Measurements from ENCODE around the gene MTMR12. TPM values are rescaled to one million over a fixed set of nuclear protein-coding genes. Genes with fewer than 3 reads are reported as not detected.
"Not testable (repeated sequence)": the region's sequence is repeated elsewhere in the genome, so short reads cannot be mapped to it uniquely, and the experiment has no call there.

MTMR12 gene
- total RNA-seq, 5 donors from 2014 or later (not counting 1 experiment from before 2014, with no cell fraction given), result 19.3 to 22.2 (median 20.0) TPM

DNA sequence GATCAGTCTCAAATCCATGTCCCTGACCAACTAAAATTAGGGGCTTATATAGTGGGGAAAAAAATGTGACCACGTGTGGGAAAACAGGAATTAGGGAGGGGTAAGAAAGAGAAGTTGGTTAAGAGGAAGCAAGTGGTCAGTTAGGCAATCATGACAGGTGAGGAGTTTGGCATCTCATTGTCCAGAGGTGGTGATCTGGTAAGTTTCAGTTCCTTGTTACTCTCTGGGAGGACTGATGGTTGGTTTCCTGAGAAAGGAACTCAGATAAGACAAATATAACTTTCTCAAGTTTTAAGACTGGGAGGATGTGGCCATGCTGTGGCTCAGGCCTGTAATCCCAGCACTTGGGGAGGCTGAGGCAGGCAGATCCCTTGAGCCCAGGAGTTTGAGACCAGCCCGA is 9.0 kb upstream of the MTMR12 start:
- CTCF ChIA-PET, H3K27ac Mint-ChIP-seq: not testable (repeated sequence)

DNA sequence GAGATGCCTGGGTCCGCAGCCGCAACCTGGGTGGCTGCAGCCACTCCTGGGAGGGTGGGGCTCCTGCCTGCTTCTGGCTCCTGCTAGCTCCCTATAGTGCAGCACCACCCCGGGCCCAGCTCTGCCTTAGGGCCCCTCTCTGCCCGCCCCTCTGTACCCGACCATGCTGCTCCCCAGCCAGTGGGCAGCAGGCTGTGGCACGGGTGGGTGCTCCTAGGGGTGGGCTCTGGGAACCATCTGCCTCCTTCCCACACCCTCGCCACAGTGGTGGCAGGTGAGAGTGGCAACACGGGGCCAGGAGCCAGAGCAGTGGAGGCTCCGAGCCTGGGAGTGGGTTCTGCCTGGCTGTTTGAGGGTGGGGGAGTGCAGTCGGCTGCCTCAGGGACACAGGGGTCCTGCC is 7.8 kb upstream of the MTMR12 start:
- no peaks in the 10 kb centered on the region for H3K9me3 ChIP-seq
- DNase-seq (no peak), ATAC-seq (replicated peaks in 1 of 4) (no peak)
- H3K4me3 ChIP-seq (ENCODE audit: control insufficient read depth in 1 of 2, extremely low read depth in 1 of 2, low read length in 1 of 2), result no peak overlapping the region
- H3K36me3 ChIP-seq (ENCODE audit: control insufficient read depth in 2 of 2, extremely low read depth in 1 of 2, insufficient read depth in 1 of 2, low read length in 1 of 2), result no peaks in the 10 kb centered on the region
- WGBS (ENCODE audit: insufficient coverage), result 87% methylated on average over 5 of the region's 10 CpGs
- H3K27ac ChIP-seq (ENCODE audit: low read length), result no peak overlapping the region
- Mint-ChIP-seq H3K27ac (no peak overlapping the region), H3K4me3 (no peak overlapping the region), H3K27me3 (no peaks in the 10 kb centered on the region), H3K9me3 (peaks cover 0 to 5% (median 5%) of the 10 kb centered on the region in 3 donors), H3K4me1 (no peaks in the 10 kb centered on the region), H3K36me3 (peaks cover 5% of the 10 kb centered on the region)
- H3K4me1 ChIP-seq (ENCODE audit: control insufficient read depth in 1 of 2, extremely low read depth in 1 of 2, insufficient read depth in 2 of 2, low read length in 2 of 2), result no peaks in the 10 kb centered on the region
- peaks cover 0 to 2% of the 10 kb centered on the region in 2 experiments for H3K27me3 ChIP-seq (replicated peaks in 1 of 2; ENCODE audit: control insufficient read depth in 2 of 2, extremely low read depth in 1 of 2, insufficient read depth in 2 of 2, low read length in 1 of 2)
- CTCF ChIA-PET, result no interaction called here
- POLR2A ChIA-PET, result no interaction called here

More for the DNA sequence above, 9.0 kb upstream of the MTMR12 start:
- POLR2A ChIA-PET; H3K4me3 ChIP-seq (ENCODE audit: control insufficient read depth in 1 of 2, extremely low read depth in 1 of 2, low read length in 1 of 2); H3K4me3 Mint-ChIP-seq; H3K27me3 Mint-ChIP-seq; H3K36me3 ChIP-seq (ENCODE audit: control insufficient read depth in 2 of 2, extremely low read depth in 1 of 2, insufficient read depth in 1 of 2, low read length in 1 of 2); H3K27me3 ChIP-seq (replicated peaks in 1 of 2; ENCODE audit: control insufficient read depth in 2 of 2, extremely low read depth in 1 of 2, insufficient read depth in 2 of 2, low read length in 1 of 2); H3K9me3 ChIP-seq; H3K36me3 Mint-ChIP-seq; H3K4me1 Mint-ChIP-seq; H3K4me1 ChIP-seq (ENCODE audit: control insufficient read depth in 1 of 2, extremely low read depth in 1 of 2, insufficient read depth in 2 of 2, low read length in 2 of 2); H3K9me3 Mint-ChIP-seq; ATAC-seq (replicated peaks in 1 of 4); H3K27ac ChIP-seq (ENCODE audit: low read length); DNase-seq: not testable (repeated sequence)
- 60% methylated on average over 1 of the region's 2 CpGs for WGBS (ENCODE audit: insufficient coverage)

DNA sequence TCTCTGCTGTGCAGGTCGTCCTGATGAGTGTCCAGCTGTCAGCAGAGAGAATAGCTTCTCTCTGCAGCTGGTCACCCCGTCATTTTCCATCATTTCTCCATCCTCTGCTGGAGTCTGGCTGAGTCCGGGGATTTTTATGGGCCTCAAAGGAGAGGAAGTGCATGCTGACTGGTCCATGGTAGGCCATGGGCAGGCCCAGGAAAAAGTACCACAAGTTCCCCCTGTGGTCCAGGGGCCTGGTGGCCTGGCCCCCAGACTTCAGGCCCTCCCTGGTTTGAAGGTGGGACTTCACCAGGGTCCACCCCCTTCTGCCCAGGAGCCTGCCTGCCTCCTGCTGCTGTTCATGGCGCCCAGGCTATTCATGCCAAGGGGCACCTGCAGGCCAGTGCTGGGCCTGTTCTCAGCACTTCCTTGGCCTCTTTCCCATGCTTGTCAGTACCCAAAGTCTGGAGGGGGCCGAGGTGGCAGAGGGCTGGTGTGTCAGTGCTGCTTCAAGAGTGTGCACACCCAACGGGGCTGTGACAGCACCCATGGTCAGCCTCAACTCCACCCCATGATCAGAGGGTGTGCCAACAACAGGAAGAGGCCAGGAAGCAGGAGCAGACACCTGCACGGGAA is 7.3 kb upstream of the MTMR12 start:
- H3K4me1 ChIP-seq (ENCODE audit: control insufficient read depth in 1 of 2, extremely low read depth in 1 of 2, insufficient read depth in 2 of 2, low read length in 2 of 2), result no peaks in the 10 kb centered on the region
- H3K27ac ChIP-seq (ENCODE audit: low read length), result no peak overlapping the region
- no peaks in the 10 kb centered on the region for H3K9me3 ChIP-seq
- ATAC-seq (replicated peaks in 1 of 4), result no peak
- peaks cover 0 to 2% of the 10 kb centered on the region in 2 experiments for H3K27me3 ChIP-seq (replicated peaks in 1 of 2; ENCODE audit: control insufficient read depth in 2 of 2, extremely low read depth in 1 of 2, insufficient read depth in 2 of 2, low read length in 1 of 2)
- no peaks in the 10 kb centered on the region for H3K36me3 ChIP-seq (ENCODE audit: control insufficient read depth in 2 of 2, extremely low read depth in 1 of 2, insufficient read depth in 1 of 2, low read length in 1 of 2)
- Mint-ChIP-seq H3K27ac (no peak overlapping the region), H3K36me3 (peaks cover 5% of the 10 kb centered on the region), H3K4me1 (no peaks in the 10 kb centered on the region), H3K9me3 (peaks cover 0 to 5% (median 5%) of the 10 kb centered on the region in 3 donors), H3K4me3 (no peak overlapping the region), H3K27me3 (no peaks in the 10 kb centered on the region)
- H3K4me3 ChIP-seq (ENCODE audit: control insufficient read depth in 1 of 2, extremely low read depth in 1 of 2, low read length in 1 of 2), result no peak overlapping the region
- ChIA-PET CTCF (no interaction called here), POLR2A (interaction anchor here in 1 of 2 donors (0.5 kb wide), 1 partner anchor 39 kb away, joined by 4 read pairs; no protein-coding TSS in a partner anchor)
- WGBS (ENCODE audit: insufficient coverage), result 75% methylated on average over 4 of the region's 7 CpGs
- DNase-seq, result no peak

DNA sequence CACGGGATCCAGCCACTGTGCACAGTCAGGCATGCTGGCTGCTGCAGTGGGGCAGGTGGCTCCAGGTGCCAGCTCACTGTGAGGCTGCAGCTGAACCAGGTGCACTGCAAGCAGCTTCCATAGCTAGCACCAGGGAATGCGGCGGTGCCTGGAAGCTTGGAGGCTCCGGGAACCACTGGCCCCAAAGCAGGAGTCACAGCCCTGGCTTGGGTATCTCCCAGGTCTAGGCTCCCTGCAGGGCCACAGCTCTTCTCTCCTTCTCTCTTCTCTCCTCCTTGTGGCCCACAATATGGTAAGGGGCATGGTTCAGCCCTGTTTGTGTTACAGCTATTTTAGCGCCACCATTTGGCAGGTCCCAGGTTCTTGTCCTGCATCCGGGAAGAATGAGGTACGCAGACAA is 6.7 kb upstream of the MTMR12 start:
- Mint-ChIP-seq H3K9me3 (peaks cover 0 to 5% (median 5%) of the 10 kb centered on the region in 3 donors), H3K36me3 (peaks cover 5% of the 10 kb centered on the region), H3K27ac (no peak overlapping the region), H3K4me3 (no peak overlapping the region), H3K27me3 (no peaks in the 10 kb centered on the region), H3K4me1 (peaks cover 0 to 2% (median 0%) of the 10 kb centered on the region in 3 donors)
- H3K4me3 ChIP-seq (ENCODE audit: control insufficient read depth in 1 of 2, extremely low read depth in 1 of 2, low read length in 1 of 2), result no peak overlapping the region
- H3K27me3 ChIP-seq (replicated peaks in 1 of 2; ENCODE audit: control insufficient read depth in 2 of 2, extremely low read depth in 1 of 2, insufficient read depth in 2 of 2, low read length in 1 of 2), result peaks cover 0 to 2% of the 10 kb centered on the region in 2 experiments
- ATAC-seq (replicated peaks in 1 of 4) (no peak), DNase-seq (no peak)
- no peaks in the 10 kb centered on the region for H3K36me3 ChIP-seq (ENCODE audit: control insufficient read depth in 2 of 2, extremely low read depth in 1 of 2, insufficient read depth in 1 of 2, low read length in 1 of 2)
- 87% methylated on average over 7 of the region's 7 CpGs for WGBS (ENCODE audit: insufficient coverage)
- H3K27ac ChIP-seq (ENCODE audit: low read length), result no peak overlapping the region
- no peaks in the 10 kb centered on the region for H3K9me3 ChIP-seq
- no peaks in the 10 kb centered on the region for H3K4me1 ChIP-seq (ENCODE audit: control insufficient read depth in 1 of 2, extremely low read depth in 1 of 2, insufficient read depth in 2 of 2, low read length in 2 of 2)
- CTCF ChIA-PET, result no interaction called here
- POLR2A ChIA-PET, result interaction anchor here in 1 of 2 donors (0.5 kb wide), 1 partner anchor 39 kb away, joined by 4 read pairs; no protein-coding TSS in a partner anchor

DNA sequence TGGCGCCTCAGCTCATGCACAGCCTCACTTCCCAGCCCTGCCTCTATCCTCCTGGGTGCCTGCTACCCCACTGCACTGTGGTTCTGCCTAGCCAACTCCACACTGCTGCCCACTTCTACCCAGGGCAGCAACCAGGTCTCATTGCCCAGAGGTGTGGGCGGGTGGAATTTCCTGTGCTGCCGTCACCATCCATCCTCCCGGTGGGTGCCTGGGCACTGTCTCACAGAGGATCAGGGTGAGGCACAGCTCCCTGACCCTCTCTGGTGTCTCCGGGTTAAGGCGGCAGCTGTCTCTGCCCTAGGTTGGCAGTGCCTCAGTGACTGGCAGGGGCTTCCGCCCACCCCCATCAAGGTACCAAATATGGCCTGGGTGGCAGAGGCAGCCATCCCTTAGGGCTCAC is 4.3 kb upstream of the MTMR12 start:
- Mint-ChIP-seq H3K27me3 (no peaks in the 10 kb centered on the region), H3K4me3 (no peak overlapping the region), H3K9me3 (peaks cover 0 to 5% (median 5%) of the 10 kb centered on the region in 3 donors), H3K4me1 (peaks cover 1 to 8% (median 3%) of the 10 kb centered on the region in 3 donors), H3K36me3 (peaks cover 5% of the 10 kb centered on the region), H3K27ac (no peak overlapping the region)
- ChIA-PET POLR2A (interaction anchor here in 1 of 2 donors (0.6 kb wide), 1 partner anchor 273 kb away, joined by 5 read pairs; no protein-coding TSS in a partner anchor), CTCF (interaction anchor here in 1 of 2 donors (0.6 kb wide), 1 partner anchor 784 kb away, joined by 4 read pairs; no protein-coding TSS in a partner anchor)
- ATAC-seq (replicated peaks in 1 of 4) (no peak), DNase-seq (no peak)
- WGBS (ENCODE audit: insufficient coverage), result 80% methylated on average over 4 of the region's 7 CpGs
- H3K27ac ChIP-seq (ENCODE audit: low read length), result no peak overlapping the region
- no peaks in the 10 kb centered on the region for H3K9me3 ChIP-seq
- H3K4me1 ChIP-seq (ENCODE audit: control insufficient read depth in 1 of 2, extremely low read depth in 1 of 2, insufficient read depth in 2 of 2, low read length in 2 of 2), result peaks cover under 1 to 10% of the 10 kb centered on the region in 2 experiments
- H3K27me3 ChIP-seq (replicated peaks in 1 of 2; ENCODE audit: control insufficient read depth in 2 of 2, extremely low read depth in 1 of 2, insufficient read depth in 2 of 2, low read length in 1 of 2), result peaks cover 0 to 2% of the 10 kb centered on the region in 2 experiments
- no peak overlapping the region for H3K4me3 ChIP-seq (ENCODE audit: control insufficient read depth in 1 of 2, extremely low read depth in 1 of 2, low read length in 1 of 2)
- no peaks in the 10 kb centered on the region for H3K36me3 ChIP-seq (ENCODE audit: control insufficient read depth in 2 of 2, extremely low read depth in 1 of 2, insufficient read depth in 1 of 2, low read length in 1 of 2)

DNA sequence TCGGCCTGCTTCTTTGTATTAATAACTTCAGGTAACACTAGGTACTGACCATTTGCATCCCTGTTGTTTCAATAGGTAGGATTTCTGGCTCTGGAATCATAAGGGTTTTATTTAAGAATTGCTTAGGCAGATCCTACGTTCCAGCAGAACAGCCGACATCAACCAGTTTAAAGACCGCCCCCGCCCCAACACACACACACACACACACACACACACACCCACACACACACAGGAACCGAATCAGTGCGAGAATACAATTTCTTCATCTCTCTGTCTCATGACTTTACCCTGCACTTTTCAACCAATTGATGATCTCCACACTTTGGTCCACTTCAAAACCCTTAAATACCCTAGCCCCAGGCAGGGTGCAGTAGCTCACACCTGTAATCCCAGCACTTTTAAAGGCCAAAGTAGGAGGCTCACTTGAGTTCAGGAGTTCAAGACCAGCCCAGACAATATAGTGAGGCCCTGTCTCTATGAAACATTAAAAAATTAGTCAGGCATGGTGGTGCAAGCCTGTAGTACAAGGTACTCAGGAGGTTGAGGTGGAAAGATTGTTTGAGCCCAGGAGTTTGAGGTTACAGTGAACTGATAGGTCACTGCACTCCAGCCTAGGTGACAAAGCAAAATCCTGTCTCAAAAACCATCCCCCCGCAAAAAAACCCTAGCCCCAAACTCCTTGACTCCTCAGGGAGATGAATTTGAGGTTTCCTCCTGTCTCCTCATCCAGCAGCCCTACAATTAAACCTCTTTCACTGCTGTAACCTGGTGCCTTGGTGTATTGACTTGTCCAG is 2.7 kb upstream of the MTMR12 start:
- ChIA-PET CTCF (no interaction called here), POLR2A (no interaction called here)
- no peak for ATAC-seq (replicated peaks in 1 of 4)

More for the DNA sequence above, 2.7 kb upstream of the MTMR12 start:
- Histone ChIP-seq H3K36me3 (ENCODE audit: control insufficient read depth in 2 of 2, extremely low read depth in 1 of 2, insufficient read depth in 1 of 2, low read length in 1 of 2) (no peaks in the 10 kb centered on the region), H3K27ac (ENCODE audit: low read length) (no peak overlapping the region), H3K27me3 (replicated peaks in 1 of 2; ENCODE audit: control insufficient read depth in 2 of 2, extremely low read depth in 1 of 2, insufficient read depth in 2 of 2, low read length in 1 of 2) (peaks cover 0 to 2% of the 10 kb centered on the region in 2 experiments), H3K9me3 (no peaks in the 10 kb centered on the region), H3K4me3 (ENCODE audit: control insufficient read depth in 1 of 2, extremely low read depth in 1 of 2, low read length in 1 of 2) (no peak overlapping the region), H3K4me1 (ENCODE audit: control insufficient read depth in 1 of 2, extremely low read depth in 1 of 2, insufficient read depth in 2 of 2, low read length in 2 of 2) (peaks cover 12 to 24% of the 10 kb centered on the region in 2 experiments)
- H3K36me3 Mint-ChIP-seq, result peaks cover under 1% of the 10 kb centered on the region
- no peak overlapping the region for H3K27ac Mint-ChIP-seq
- no peak for DNase-seq
- peaks cover 14 to 22% (median 17%) of the 10 kb centered on the region in 3 donors for H3K4me1 Mint-ChIP-seq
- H3K9me3 Mint-ChIP-seq, result no peaks in the 10 kb centered on the region
- WGBS (ENCODE audit: insufficient coverage), result 90% methylated on average over 5 of the region's 8 CpGs
- H3K4me3 Mint-ChIP-seq, result peak overlapping the region in 2 of 3 donors; percentile 1 to 29
- H3K27me3 Mint-ChIP-seq, result no peaks in the 10 kb centered on the region
